ENCODE data around the gene GLP1R. TPM values are rescaled to one million over a fixed set of nuclear protein-coding genes. Genes with fewer than 3 reads are reported as not detected.

Gene GLP1R
- total RNA-seq, 1 experiment from 2014 or later, result not detected

DNA sequence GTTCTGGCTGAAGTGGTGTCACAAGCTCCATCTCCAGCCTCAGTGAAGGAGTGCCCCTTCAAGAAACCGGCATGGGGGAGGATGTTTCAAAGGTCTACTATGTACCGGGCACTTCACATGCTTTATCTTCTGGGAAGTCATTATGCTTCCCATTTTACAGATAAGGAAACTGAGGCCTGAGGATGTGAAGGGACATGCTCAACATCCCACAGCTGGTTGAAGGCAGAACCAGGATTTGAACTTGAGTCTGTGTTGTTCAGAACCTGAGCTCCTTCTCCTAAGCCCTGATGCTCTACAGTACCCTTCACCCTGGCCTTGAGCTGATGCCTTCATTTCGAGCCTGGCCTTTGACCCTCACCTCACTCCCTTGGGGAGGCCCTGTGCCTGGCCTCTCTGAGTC lies 13.0 kb downstream of the GLP1R start:
- H3K4me2 ChIP-seq (ENCODE audit: low read depth, low read length, poor library complexity, severe bottlenecking), result no peak overlapping the region
- H4K20me1 ChIP-seq (ENCODE audit: insufficient read depth, low read depth, low read length), result no peaks in the 10 kb centered on the region
- no peak for DNase-seq
- no peaks in the 10 kb centered on the region for H3K4me1 ChIP-seq (ENCODE audit: low read length)
- H3K4me3 ChIP-seq (ENCODE audit: low read length), result no peak overlapping the region
- H3K79me2 ChIP-seq (ENCODE audit: low read length), result no peaks in the 10 kb centered on the region
- H3K9ac ChIP-seq (ENCODE audit: low read length), result no peak overlapping the region
- H3K9me3 ChIP-seq (ENCODE audit: low read length), result no peaks in the 10 kb centered on the region
- H2AFZ ChIP-seq (ENCODE audit: low read length), result no peak overlapping the region
- H3K27me3 ChIP-seq (ENCODE audit: low read length), result no peaks in the 10 kb centered on the region
- H3K36me3 ChIP-seq (ENCODE audit: insufficient read depth, low read length), result no peaks in the 10 kb centered on the region
- H3K9me2 ChIP-seq (replicated peaks; ENCODE audit: insufficient read depth, low read length), result no peaks in the 10 kb centered on the region
- H3K27ac ChIP-seq (ENCODE audit: low read length), result no peak overlapping the region

DNA sequence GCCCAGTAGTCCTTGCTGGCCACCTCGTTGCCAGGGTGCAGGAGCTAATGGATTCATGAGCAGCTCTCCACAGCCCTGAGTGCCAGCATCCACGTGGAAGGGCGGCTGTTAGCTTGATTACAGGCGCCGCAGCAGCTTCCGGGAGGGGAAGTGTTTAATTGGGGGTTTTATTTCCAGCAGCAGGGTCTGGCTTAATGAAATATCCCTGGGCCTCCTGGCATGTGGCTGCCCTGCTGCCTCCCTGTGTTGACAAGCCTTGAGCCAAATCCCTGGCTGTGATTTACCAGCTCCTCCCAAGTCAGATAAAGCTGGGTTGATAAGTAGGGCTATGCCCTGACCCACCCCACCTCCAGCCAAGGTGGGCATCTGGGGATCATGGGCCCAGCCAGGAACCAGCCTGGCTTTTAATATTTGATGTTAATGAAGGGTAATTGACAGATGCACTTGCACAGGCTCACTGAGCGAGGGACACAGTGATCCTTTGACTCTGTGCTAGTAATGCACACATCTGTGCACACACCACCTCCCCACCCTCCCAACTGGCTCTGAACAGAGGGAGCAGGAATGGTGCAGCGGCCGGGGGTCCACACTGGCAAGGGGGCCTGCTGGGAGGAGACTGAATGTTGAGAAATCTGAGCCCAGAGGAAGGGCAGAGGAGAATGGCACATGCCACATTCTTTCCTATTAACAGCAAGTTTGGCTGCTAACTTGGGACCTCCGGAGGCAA lies 13.6 kb downstream of the GLP1R start:
- H2AFZ ChIP-seq (ENCODE audit: low read length), result no peak overlapping the region
- H3K27ac ChIP-seq (ENCODE audit: low read length), result no peak overlapping the region
- no peaks in the 10 kb centered on the region for H3K9me3 ChIP-seq (ENCODE audit: low read length)
- H3K9me2 ChIP-seq (replicated peaks; ENCODE audit: insufficient read depth, low read length), result no peaks in the 10 kb centered on the region
- H4K20me1 ChIP-seq (ENCODE audit: insufficient read depth, low read depth, low read length), result no peaks in the 10 kb centered on the region
- no peaks in the 10 kb centered on the region for H3K4me1 ChIP-seq (ENCODE audit: low read length)
- H3K4me2 ChIP-seq (ENCODE audit: low read depth, low read length, poor library complexity, severe bottlenecking), result no peak overlapping the region
- H3K36me3 ChIP-seq (ENCODE audit: insufficient read depth, low read length), result no peaks in the 10 kb centered on the region
- H3K79me2 ChIP-seq (ENCODE audit: low read length), result no peaks in the 10 kb centered on the region
- H3K9ac ChIP-seq (ENCODE audit: low read length), result no peak overlapping the region
- no peaks in the 10 kb centered on the region for H3K27me3 ChIP-seq (ENCODE audit: low read length)
- no peak overlapping the region for H3K4me3 ChIP-seq (ENCODE audit: low read length)
- DNase-seq, result no peak

DNA sequence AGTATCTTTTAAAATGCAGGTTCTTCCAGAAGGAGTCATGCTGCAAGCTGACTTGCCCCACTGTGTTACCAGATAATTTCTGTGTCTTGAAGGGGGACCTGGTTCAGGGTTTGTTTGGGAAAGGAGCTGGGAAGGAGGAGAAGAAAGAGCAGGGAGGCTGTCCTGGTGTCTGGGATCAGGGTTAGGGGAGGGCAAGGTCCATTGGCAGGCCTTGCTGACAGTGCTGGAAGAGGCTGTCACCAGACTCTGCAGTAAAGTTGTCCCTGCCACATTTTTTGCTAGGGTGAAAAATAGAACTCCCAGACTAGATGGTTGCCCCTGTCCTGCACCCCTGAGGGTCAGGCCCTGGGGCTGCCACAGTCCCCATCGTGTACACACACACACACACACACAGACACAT lies 14.9 kb downstream of the GLP1R start:
- H3K4me1 ChIP-seq (ENCODE audit: low read length), result no peaks in the 10 kb centered on the region
- no peaks in the 10 kb centered on the region for H3K79me2 ChIP-seq (ENCODE audit: low read length)
- H3K4me3 ChIP-seq (ENCODE audit: low read length), result no peak overlapping the region
- no peaks in the 10 kb centered on the region for H3K27me3 ChIP-seq (ENCODE audit: low read length)
- H3K36me3 ChIP-seq (ENCODE audit: insufficient read depth, low read length), result no peaks in the 10 kb centered on the region
- H2AFZ ChIP-seq (ENCODE audit: low read length), result no peak overlapping the region
- no peaks in the 10 kb centered on the region for H4K20me1 ChIP-seq (ENCODE audit: insufficient read depth, low read depth, low read length)
- H3K9ac ChIP-seq (ENCODE audit: low read length), result no peak overlapping the region
- H3K4me2 ChIP-seq (ENCODE audit: low read depth, low read length, poor library complexity, severe bottlenecking), result no peak overlapping the region
- H3K9me3 ChIP-seq (ENCODE audit: low read length), result no peaks in the 10 kb centered on the region
- no peaks in the 10 kb centered on the region for H3K9me2 ChIP-seq (replicated peaks; ENCODE audit: insufficient read depth, low read length)
- no peak overlapping the region for H3K27ac ChIP-seq (ENCODE audit: low read length)
- DNase-seq, result no peak

DNA sequence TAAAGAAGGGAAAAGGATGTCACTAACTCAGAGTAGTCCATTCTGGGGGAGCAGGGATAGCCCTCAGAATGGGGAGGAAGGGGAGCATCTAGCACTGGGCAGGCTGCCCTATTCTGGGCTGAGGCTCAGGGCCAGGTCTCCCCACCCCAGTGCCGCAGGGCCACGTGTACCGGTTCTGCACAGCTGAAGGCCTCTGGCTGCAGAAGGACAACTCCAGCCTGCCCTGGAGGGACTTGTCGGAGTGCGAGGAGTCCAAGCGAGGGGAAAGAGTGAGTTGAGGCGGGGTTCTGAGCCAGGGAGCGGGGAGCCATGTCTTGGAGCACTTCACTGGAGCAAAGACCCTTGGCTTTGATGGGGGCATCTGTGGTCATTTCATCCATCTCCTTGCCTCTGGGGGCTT lies 17.0 kb downstream of the GLP1R start:
- H3K9me3 ChIP-seq (ENCODE audit: low read length), result no peaks in the 10 kb centered on the region
- no peaks in the 10 kb centered on the region for H3K9me2 ChIP-seq (replicated peaks; ENCODE audit: insufficient read depth, low read length)
- no peaks in the 10 kb centered on the region for H4K20me1 ChIP-seq (ENCODE audit: insufficient read depth, low read depth, low read length)
- no peak overlapping the region for H3K4me2 ChIP-seq (ENCODE audit: low read depth, low read length, poor library complexity, severe bottlenecking)
- no peaks in the 10 kb centered on the region for H3K36me3 ChIP-seq (ENCODE audit: insufficient read depth, low read length)
- H3K27ac ChIP-seq (ENCODE audit: low read length), result no peak overlapping the region
- DNase-seq, result no peak
- no peak overlapping the region for H3K9ac ChIP-seq (ENCODE audit: low read length)
- H3K4me1 ChIP-seq (ENCODE audit: low read length), result no peaks in the 10 kb centered on the region
- H3K27me3 ChIP-seq (ENCODE audit: low read length), result no peaks in the 10 kb centered on the region
- no peaks in the 10 kb centered on the region for H3K79me2 ChIP-seq (ENCODE audit: low read length)
- no peak overlapping the region for H2AFZ ChIP-seq (ENCODE audit: low read length)
- no peak overlapping the region for H3K4me3 ChIP-seq (ENCODE audit: low read length)

DNA sequence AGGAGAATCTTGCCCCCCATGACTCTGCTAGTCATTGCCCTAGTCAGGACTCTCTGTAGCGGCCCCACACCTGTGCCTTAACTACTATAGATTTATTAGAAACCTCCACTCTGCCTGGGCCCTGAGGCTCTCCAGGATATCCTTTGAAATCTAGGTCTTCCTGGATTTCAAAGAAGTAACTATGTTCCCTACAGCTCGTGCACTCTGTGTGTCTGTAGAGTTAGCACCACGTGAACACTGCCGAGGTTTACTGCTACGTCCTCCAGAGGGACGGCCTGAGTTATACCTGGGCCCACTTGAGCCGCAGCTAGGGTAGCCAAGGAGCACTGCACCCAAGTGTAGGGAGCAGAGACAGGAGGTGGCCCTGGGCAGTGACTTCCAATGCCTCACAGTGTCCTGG lies 19.8 kb downstream of the GLP1R start:
- Histone ChIP-seq H3K4me1 (ENCODE audit: low read length) (no peaks in the 10 kb centered on the region), H3K9ac (ENCODE audit: low read length) (no peak overlapping the region)

DNA sequence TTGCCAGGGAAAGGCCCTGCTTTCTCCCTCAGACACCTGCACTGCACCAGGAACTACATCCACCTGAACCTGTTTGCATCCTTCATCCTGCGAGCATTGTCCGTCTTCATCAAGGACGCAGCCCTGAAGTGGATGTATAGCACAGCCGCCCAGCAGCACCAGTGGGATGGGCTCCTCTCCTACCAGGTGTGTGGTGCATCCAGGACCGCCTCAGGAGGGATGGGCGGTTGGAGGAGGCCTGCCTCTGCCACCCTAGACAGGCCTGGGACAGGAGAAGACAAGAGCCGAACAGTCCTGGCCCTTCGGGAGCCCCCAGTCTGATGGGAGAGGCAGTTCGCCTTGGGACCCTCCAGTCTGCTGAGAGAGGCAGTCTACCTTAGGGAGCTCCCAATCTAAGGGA lies 24.2 kb downstream of the GLP1R start:
- H4K20me1 ChIP-seq (ENCODE audit: insufficient read depth, low read depth, low read length), result no peaks in the 10 kb centered on the region
- no peaks in the 10 kb centered on the region for H3K27me3 ChIP-seq (ENCODE audit: low read length)
- DNase-seq, result no peak
- no peak overlapping the region for H3K4me2 ChIP-seq (ENCODE audit: low read depth, low read length, poor library complexity, severe bottlenecking)
- no peaks in the 10 kb centered on the region for H3K9me3 ChIP-seq (ENCODE audit: low read length)
- no peak overlapping the region for H2AFZ ChIP-seq (ENCODE audit: low read length)
- H3K4me3 ChIP-seq (ENCODE audit: low read length), result no peak overlapping the region
- H3K27ac ChIP-seq (ENCODE audit: low read length), result no peak overlapping the region
- no peaks in the 10 kb centered on the region for H3K4me1 ChIP-seq (ENCODE audit: low read length)
- no peaks in the 10 kb centered on the region for H3K36me3 ChIP-seq (ENCODE audit: insufficient read depth, low read length)
- H3K79me2 ChIP-seq (ENCODE audit: low read length), result no peaks in the 10 kb centered on the region
- H3K9me2 ChIP-seq (replicated peaks; ENCODE audit: insufficient read depth, low read length), result no peaks in the 10 kb centered on the region
- H3K9ac ChIP-seq (ENCODE audit: low read length), result no peak overlapping the region

More for the DNA sequence above, 19.8 kb downstream of the GLP1R start:
- H3K79me2 ChIP-seq (ENCODE audit: low read length), result no peaks in the 10 kb centered on the region
- H2AFZ ChIP-seq (ENCODE audit: low read length), result no peak overlapping the region
- no peak overlapping the region for H3K4me2 ChIP-seq (ENCODE audit: low read depth, low read length, poor library complexity, severe bottlenecking)
- H3K36me3 ChIP-seq (ENCODE audit: insufficient read depth, low read length), result no peaks in the 10 kb centered on the region
- H3K4me3 ChIP-seq (ENCODE audit: low read length), result no peak overlapping the region
- no peaks in the 10 kb centered on the region for H3K27me3 ChIP-seq (ENCODE audit: low read length)
- no peak for DNase-seq
- no peaks in the 10 kb centered on the region for H3K9me2 ChIP-seq (replicated peaks; ENCODE audit: insufficient read depth, low read length)
- H3K27ac ChIP-seq (ENCODE audit: low read length), result no peak overlapping the region
- no peaks in the 10 kb centered on the region for H3K9me3 ChIP-seq (ENCODE audit: low read length)
- no peaks in the 10 kb centered on the region for H4K20me1 ChIP-seq (ENCODE audit: insufficient read depth, low read depth, low read length)

DNA sequence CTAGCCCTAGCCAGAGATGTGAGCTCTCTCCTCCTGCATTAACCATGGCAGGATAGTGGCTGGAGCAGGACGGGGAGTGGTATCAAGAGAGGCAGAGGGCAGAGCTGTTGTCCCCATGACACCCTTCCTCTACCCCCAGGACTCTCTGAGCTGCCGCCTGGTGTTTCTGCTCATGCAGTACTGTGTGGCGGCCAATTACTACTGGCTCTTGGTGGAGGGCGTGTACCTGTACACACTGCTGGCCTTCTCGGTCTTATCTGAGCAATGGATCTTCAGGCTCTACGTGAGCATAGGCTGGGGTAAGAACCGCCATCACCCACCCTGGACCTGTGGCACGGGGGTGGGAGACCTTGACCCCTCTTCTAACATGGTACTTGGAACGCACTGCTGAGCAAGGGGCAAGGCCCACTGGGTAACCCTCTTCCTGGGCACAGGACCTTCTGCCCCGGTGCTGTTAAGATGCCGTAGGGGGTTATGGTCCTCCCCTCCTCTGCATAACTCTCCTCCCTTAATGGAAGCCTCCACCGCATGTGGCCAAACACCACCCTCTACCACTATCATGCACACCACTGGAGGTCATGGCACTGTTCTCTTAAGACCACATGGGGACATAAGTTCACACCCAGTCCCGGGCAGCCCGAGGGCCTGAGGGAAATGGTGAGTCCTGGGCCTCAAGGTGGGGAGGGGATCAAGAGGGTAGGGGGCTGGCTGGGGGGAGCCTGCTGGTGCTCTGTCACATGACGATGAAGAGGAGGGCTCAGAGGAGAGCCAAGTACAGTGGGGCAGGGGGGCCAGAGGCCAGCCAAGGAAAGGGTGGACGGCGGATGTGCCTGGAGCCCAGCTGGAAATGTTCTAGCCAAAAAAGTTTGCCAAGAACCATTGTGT lies 25.1 kb downstream of the GLP1R start:
- Histone ChIP-seq H2AFZ (ENCODE audit: low read length) (no peak overlapping the region), H3K4me3 (ENCODE audit: low read length) (no peak overlapping the region), H3K4me2 (ENCODE audit: low read depth, low read length, poor library complexity, severe bottlenecking) (no peak overlapping the region), H4K20me1 (ENCODE audit: insufficient read depth, low read depth, low read length) (no peaks in the 10 kb centered on the region), H3K9ac (ENCODE audit: low read length) (no peak overlapping the region), H3K4me1 (ENCODE audit: low read length) (no peaks in the 10 kb centered on the region), H3K36me3 (ENCODE audit: insufficient read depth, low read length) (no peaks in the 10 kb centered on the region), H3K27ac (ENCODE audit: low read length) (no peak overlapping the region), H3K9me2 (replicated peaks; ENCODE audit: insufficient read depth, low read length) (no peaks in the 10 kb centered on the region), H3K27me3 (ENCODE audit: low read length) (no peaks in the 10 kb centered on the region), H3K9me3 (ENCODE audit: low read length) (no peaks in the 10 kb centered on the region), H3K79me2 (ENCODE audit: low read length) (no peaks in the 10 kb centered on the region)
- no peak for DNase-seq

DNA sequence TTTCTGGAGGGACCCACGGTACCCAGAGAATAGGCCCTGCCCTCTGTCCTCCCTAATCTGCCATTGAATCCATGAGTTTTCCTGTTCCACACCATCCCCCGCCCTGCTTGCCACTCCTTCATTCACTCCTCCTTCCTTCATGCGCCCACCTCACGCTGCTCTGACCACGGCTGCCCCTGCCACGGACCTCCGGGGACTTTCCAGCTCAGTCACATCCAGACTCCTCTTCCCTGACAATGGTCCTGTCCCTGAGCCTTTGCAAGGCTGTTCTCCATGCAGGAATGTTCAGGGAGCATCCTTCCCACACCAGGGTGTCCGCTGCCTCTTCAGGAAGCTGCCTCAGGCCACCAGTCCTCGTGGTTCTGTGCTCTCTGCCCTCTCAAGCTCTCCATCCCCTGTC lies 25.9 kb downstream of the GLP1R start:
- Histone ChIP-seq H3K4me3 (ENCODE audit: low read length) (no peak overlapping the region), H3K79me2 (ENCODE audit: low read length) (no peaks in the 10 kb centered on the region), H2AFZ (ENCODE audit: low read length) (no peak overlapping the region), H3K4me1 (ENCODE audit: low read length) (no peaks in the 10 kb centered on the region), H3K9me2 (replicated peaks; ENCODE audit: insufficient read depth, low read length) (no peaks in the 10 kb centered on the region), H4K20me1 (ENCODE audit: insufficient read depth, low read depth, low read length) (no peaks in the 10 kb centered on the region), H3K36me3 (ENCODE audit: insufficient read depth, low read length) (no peaks in the 10 kb centered on the region), H3K4me2 (ENCODE audit: low read depth, low read length, poor library complexity, severe bottlenecking) (no peak overlapping the region), H3K27me3 (ENCODE audit: low read length) (no peaks in the 10 kb centered on the region), H3K9me3 (ENCODE audit: low read length) (no peaks in the 10 kb centered on the region), H3K9ac (ENCODE audit: low read length) (no peak overlapping the region), H3K27ac (ENCODE audit: low read length) (no peak overlapping the region)
- no peak for DNase-seq

All from Karpas-422 (cell line).